Hepatocyte (in vitro differentiated cells): Measurements from ENCODE around the gene TIGD1. TPM values are rescaled to one million over a fixed set of nuclear protein-coding genes. Genes with fewer than 3 reads are reported as not detected.

Source experiments
- DNase-seq: peaks from one replicate; pipeline ENCODE4 v3.0.0-alpha.2; 2016; ENCODE audit warnings: low spot score
- H2AFZ ChIP-seq: fragments of 200-600 bp; sonication (generic); 2 replicates; pipeline ENCODE4 v1.6.0; 2016; ENCODE audit warnings: antibody characterized with exemption, mild to moderate bottlenecking
- H3K27ac ChIP-seq: fragments of 200-600 bp; sonication (generic); 2 replicates; pipeline ENCODE4 v1.5.1; 2016; ENCODE audit warnings: mild to moderate bottlenecking
- H3K27me3 ChIP-seq: fragments of 200-600 bp; sonication (generic); 2 replicates; pipeline ENCODE4 v1.6.1; 2016
- H3K36me3 ChIP-seq: fragments of 200-600 bp; sonication (generic); replicated peaks from 2 replicates; pipeline ENCODE4 v1.5.1; 2016; ENCODE audit warnings: low read depth; ENCODE audit not compliant: insufficient read depth
- H3K4me1 ChIP-seq: fragments of 200-600 bp; sonication (generic); 2 replicates; pipeline ENCODE4 v1.5.1; 2016; ENCODE audit warnings: mild to moderate bottlenecking, moderate library complexity; ENCODE audit not compliant: insufficient read depth
- H3K4me2 ChIP-seq: fragments of 200-600 bp; sonication (generic); 2 replicates; pipeline ENCODE4 v1.6.0; 2016
- H3K4me3 ChIP-seq: fragments of 200-600 bp; sonication (generic); 2 replicates; pipeline ENCODE4 v1.5.1; 2016; ENCODE audit warnings: mild to moderate bottlenecking
- H3K79me2 ChIP-seq: fragments of 200-600 bp; sonication (generic); 2 replicates; pipeline ENCODE4 v1.6.0; 2017; ENCODE audit warnings: mild to moderate bottlenecking
- H3K9me2 ChIP-seq: fragments of 200-600 bp; sonication (generic); replicated peaks from 2 replicates; pipeline ENCODE4 v1.6.0; 2017; ENCODE audit warnings: mild to moderate bottlenecking; ENCODE audit not compliant: insufficient read depth
- H3K9me3 ChIP-seq: fragments of 200-600 bp; sonication (generic); 2 replicates; pipeline ENCODE4 v1.5.1; 2016; ENCODE audit warnings: low read depth, mild to moderate bottlenecking
- H4K20me1 ChIP-seq: fragments of 200-600 bp; sonication (generic); 2 replicates; pipeline ENCODE4 v1.6.0; 2016; ENCODE audit warnings: mild to moderate bottlenecking; ENCODE audit not compliant: insufficient read depth, poor library complexity, severe bottlenecking
- CTCF ChIP-seq: fragments of 200-600 bp; sonication (generic); IDR thresholded peaks from 2 replicates; pipeline ENCODE4 v1.5.1; 2016; ENCODE audit warnings: antibody characterized with exemption, mild to moderate bottlenecking; ENCODE audit not compliant: poor library complexity
- EZH2 ChIP-seq: fragments of 200-600 bp; sonication (generic); IDR thresholded peaks from 2 replicates; pipeline ENCODE4 v1.6.1; 2016; ENCODE audit warnings: antibody characterized with exemption, mild to moderate bottlenecking, borderline replicate concordance
- EZH2phosphoT487 ChIP-seq: fragments of 200-600 bp; sonication (generic); IDR thresholded peaks from one replicate; pipeline ENCODE4 v1.6.1; 2018; ENCODE audit warnings: antibody characterized with exemption, mild to moderate bottlenecking, low read depth, moderate library complexity; ENCODE audit not compliant: unreplicated experiment, severe bottlenecking
- WGBS: methylation state at CpG from one replicate; pipeline ENCODE4 v1.1.6; 2016; ENCODE audit warnings: low lambda C conversion rate; ENCODE audit errors: missing lambda C conversion rate; 5-methylcytosine and 5-hydroxymethylcytosine counted together
- polyA plus RNA-seq: library from polyadenylated mRNA; unstranded; fragments of >200 nt; fragmentation: Nextera tagmentation; extraction: Ambion mirVana; gene quantifications from 2 replicates; pipeline ENCODE4 v1.2.1, GENCODE V29; 2016
- total RNA-seq: library from RNA; depleted of rRNA; stranded (reverse); fragments of >200 nt; gene quantifications from 2 replicates; pipeline ENCODE4 v1.2.3, GENCODE V29; 2014

Gene TIGD1
- total and polyA plus RNA-seq, 2 experiments from 2014 or later, result 6.2 to 9.1 TPM

GRCh38 chr2:232538671-232539070 is 11.7 kb downstream of the TIGD1 start:
- DNase-seq, result no peak
- H3K9me3 ChIP-seq, result no peaks in the 10 kb centered on the region
- no peak for TF ChIP-seq CTCF
- no peak for TF ChIP-seq EZH2
- no peak for TF ChIP-seq EZH2phosphoT487
- 40% methylated on average over 1 of the region's 4 CpGs for WGBS
- no peaks in the 10 kb centered on the region for H3K9me2 ChIP-seq
- H3K36me3 ChIP-seq, result no peaks in the 10 kb centered on the region
- no peaks in the 10 kb centered on the region for H4K20me1 ChIP-seq
- H3K79me2 ChIP-seq, result no peaks in the 10 kb centered on the region
- no peak overlapping the region for H3K4me2 ChIP-seq
- no peak overlapping the region for H3K27ac ChIP-seq
- H3K4me1 ChIP-seq, result no peaks in the 10 kb centered on the region
- no peaks in the 10 kb centered on the region for H3K27me3 ChIP-seq
- no peak overlapping the region for H3K4me3 ChIP-seq
- no peak overlapping the region for H2AFZ ChIP-seq

GRCh38 chr2:232537499-232537898 is 12.9 kb downstream of the TIGD1 start:
- H3K79me2 ChIP-seq, result no peaks in the 10 kb centered on the region
- no peaks in the 10 kb centered on the region for H3K27me3 ChIP-seq
- TF ChIP-seq EZH2phosphoT487 (no peak), EZH2 (no peak), CTCF (no peak)
- H3K9me2 ChIP-seq, result no peaks in the 10 kb centered on the region
- H3K4me3 ChIP-seq, result no peak overlapping the region
- H4K20me1 ChIP-seq, result no peaks in the 10 kb centered on the region
- H3K27ac ChIP-seq, result no peak overlapping the region
- H3K9me3 ChIP-seq, result no peaks in the 10 kb centered on the region
- H3K4me1 ChIP-seq, result no peaks in the 10 kb centered on the region
- H3K36me3 ChIP-seq, result no peaks in the 10 kb centered on the region
- no peak for DNase-seq
- H2AFZ ChIP-seq, result no peak overlapping the region
- 97% methylated on average over 4 of the region's 4 CpGs for WGBS
- H3K4me2 ChIP-seq, result no peak overlapping the region

GRCh38 chr2:232537079-232537478 is 13.3 kb downstream of the TIGD1 start:
- H2AFZ ChIP-seq, result no peak overlapping the region
- H3K9me2 ChIP-seq, result no peaks in the 10 kb centered on the region
- H3K4me2 ChIP-seq, result no peak overlapping the region
- TF ChIP-seq EZH2phosphoT487 (no peak), EZH2 (no peak), CTCF (peak; percentile 8)
- no peak overlapping the region for H3K4me3 ChIP-seq
- no peak for DNase-seq
- no peaks in the 10 kb centered on the region for H3K79me2 ChIP-seq
- 63% methylated on average over 5 of the region's 5 CpGs for WGBS
- no peaks in the 10 kb centered on the region for H3K27me3 ChIP-seq
- H3K36me3 ChIP-seq, result no peaks in the 10 kb centered on the region
- no peaks in the 10 kb centered on the region for H4K20me1 ChIP-seq
- H3K4me1 ChIP-seq, result no peaks in the 10 kb centered on the region
- no peaks in the 10 kb centered on the region for H3K9me3 ChIP-seq
- H3K27ac ChIP-seq, result no peak overlapping the region
